WTC11 (cell line): Measurements from ENCODE around the gene SFI1.

Source experiments
- TF ChIP-seq, protein P1 (sequence below): fragments of 200-600 bp; IDR thresholded peaks from 2 replicates; pipeline ENCODE4 v1.8.0; 2022; ENCODE audit warnings: antibody characterized with exemption
- TF ChIP-seq, protein P2 (sequence below): sonication (generic); formaldehyde crosslinking; IDR thresholded peaks from 2 replicates; pipeline ENCODE4 v1.8.0; 2022; ENCODE audit warnings: mild to moderate bottlenecking, missing genetic modification reagents

DNA sequence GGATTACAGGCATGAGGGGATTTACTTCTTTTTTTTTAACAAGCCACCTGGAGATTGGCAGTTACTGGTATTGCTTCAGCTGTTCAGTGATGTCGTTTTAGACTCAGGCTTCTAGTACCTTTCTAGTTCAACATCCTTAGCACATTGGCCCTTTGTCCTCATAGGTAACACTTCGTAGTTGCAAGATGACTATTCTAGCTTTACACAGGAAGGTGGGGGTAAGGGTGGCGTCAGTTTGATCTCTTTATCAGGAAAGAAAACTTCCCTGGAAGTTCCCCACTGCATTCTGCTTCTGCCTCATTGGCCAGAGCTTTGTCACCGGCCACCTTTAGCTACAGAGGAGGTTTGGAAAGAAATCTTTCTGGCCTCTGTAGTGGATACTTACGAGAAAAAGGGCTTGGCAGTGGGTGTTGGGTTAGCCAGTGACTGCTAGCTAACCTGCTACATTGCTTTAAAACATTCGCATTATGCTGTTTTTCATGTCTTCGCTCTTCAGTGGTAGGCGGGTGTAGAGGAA, 40.7 kb downstream of the SFI1 start:
- TF ChIP-seq, protein P1, sequence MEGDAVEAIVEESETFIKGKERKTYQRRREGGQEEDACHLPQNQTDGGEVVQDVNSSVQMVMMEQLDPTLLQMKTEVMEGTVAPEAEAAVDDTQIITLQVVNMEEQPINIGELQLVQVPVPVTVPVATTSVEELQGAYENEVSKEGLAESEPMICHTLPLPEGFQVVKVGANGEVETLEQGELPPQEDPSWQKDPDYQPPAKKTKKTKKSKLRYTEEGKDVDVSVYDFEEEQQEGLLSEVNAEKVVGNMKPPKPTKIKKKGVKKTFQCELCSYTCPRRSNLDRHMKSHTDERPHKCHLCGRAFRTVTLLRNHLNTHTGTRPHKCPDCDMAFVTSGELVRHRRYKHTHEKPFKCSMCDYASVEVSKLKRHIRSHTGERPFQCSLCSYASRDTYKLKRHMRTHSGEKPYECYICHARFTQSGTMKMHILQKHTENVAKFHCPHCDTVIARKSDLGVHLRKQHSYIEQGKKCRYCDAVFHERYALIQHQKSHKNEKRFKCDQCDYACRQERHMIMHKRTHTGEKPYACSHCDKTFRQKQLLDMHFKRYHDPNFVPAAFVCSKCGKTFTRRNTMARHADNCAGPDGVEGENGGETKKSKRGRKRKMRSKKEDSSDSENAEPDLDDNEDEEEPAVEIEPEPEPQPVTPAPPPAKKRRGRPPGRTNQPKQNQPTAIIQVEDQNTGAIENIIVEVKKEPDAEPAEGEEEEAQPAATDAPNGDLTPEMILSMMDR: no peak
- TF ChIP-seq, protein P2, sequence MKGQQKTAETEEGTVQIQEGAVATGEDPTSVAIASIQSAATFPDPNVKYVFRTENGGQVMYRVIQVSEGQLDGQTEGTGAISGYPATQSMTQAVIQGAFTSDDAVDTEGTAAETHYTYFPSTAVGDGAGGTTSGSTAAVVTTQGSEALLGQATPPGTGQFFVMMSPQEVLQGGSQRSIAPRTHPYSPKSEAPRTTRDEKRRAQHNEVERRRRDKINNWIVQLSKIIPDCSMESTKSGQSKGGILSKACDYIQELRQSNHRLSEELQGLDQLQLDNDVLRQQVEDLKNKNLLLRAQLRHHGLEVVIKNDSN (CRISPR knock-in tag): no peak
